OCI-M2 (cell line): ENCODE measurements around the gene HSPA2.
"Not testable (repeated sequence)": the region's sequence is repeated elsewhere in the genome, so short reads cannot be mapped to it uniquely, and the experiment has no call there.

Source experiments
- DNase-seq: peaks from one replicate; lab custom pipeline; 2025; ENCODE audit not compliant: unreplicated experiment; lab: John Stamatoyannopoulos, UW

HSPA2 gene

DNA sequence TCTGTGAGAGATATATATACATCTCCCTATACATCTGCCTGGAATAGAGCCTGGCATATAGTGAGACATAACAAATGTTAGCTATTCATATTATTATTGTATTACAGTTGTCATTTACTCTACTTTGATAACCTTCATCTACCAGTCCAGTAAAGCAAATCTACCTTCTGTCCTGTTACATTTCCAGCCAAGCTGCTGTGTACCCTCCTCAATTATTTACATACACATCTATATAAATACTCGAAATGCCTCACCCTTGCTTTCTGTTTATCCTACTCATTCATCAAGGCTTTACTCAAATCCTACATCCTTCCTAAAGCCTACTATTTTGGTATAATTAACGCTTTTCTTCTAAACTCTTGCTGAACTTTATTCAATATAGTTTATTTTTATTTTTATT lies 27.3 kb upstream of the HSPA2 start:
- DNase-seq = no peak

DNA sequence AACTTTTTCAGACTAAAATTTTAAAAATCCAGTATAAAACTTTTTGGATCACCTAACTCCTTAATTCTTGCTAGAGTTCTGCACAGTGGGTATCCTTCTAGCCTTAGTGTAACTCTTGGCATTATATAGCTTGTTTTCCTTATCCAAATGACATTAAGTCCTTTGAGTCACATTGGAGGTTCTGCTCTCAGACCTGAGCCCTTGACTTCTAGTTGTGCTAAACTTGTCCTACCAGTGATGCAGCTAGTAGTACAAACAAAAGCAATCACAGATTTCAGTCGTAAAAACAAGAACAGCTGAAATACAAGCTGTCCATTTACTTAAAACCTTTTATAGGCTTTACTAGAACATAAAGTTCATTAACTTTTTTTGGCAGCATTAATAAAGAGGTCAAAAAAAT lies 25.5 kb upstream of the HSPA2 start:
- DNase-seq = no peak

DNA sequence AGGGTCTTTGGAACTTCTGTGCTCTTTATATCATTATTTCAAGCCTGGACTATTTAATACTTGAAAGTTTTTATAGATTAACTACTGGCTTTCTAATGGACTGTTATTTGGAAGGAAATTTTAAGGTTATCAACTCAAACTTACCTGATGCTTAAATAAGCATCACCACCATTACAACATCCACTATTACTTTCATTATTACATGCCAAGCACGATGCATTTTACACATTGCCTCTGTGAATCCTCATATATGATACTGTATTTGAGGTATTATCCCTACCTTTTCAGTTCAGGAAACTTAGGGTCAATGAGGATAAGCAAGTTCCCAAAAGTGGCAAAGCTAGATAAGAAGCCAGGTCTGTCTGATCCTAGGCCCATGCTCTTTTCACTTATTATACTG lies 23.6 kb upstream of the HSPA2 start:
- no peak for DNase-seq

DNA sequence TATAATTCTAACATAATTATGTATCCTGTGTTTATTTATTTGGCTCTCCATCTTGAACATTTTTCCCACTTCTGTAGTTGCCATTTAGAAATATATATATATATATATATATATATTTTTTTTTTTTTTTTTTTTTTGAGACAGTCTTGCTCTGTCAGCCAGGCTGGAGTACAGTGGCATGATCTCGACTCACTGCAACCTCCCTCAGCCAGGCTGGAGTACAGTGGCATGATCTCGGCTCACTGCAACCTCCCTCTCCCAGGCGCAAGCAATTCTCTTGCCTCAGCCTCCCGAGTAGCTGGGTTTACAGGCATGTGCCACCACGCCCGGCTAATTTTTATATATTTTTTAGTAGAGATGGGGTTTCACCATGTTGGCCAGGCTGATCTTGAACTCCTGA lies 22.9 kb upstream of the HSPA2 start:
- DNase-seq = not testable (repeated sequence)

DNA sequence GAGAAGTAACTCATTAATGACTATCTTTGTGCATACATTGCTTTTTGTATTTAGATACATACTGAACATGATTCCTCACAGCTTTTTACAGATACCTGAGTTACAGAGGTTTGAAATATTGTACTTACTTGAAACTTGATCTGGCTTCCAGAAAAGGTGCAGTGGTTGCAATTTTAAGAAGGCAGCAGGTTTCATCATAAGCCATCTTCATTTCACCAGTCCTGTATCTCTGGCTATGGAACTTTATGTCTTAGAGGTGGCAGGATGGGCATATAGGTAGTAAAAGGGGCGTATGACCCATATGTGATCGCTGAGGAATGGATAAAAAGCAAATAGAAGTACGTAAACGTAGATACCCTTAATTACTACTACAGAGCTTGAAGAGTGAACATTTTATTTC lies 22.3 kb upstream of the HSPA2 start:
- DNase-seq = no peak

DNA sequence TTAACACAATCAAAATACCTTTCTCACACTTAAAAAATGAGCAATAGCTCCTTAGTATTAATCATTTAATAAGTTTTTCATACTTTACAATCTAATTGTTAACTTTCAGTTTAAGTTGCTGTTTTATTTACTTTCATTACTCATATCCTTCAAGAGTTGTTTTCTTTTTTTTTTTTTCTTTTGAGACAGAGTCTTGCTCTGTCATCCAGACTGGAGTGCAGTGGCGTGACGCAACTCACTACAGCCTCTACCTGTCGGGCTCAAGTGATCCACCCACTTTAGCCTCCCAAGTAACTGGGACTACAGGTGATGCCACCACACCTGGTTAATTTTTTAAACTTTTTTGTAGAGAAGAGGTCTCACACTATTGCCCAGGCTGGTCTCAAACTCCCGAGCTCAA lies 19.8 kb upstream of the HSPA2 start:
- DNase-seq = no peak

DNA sequence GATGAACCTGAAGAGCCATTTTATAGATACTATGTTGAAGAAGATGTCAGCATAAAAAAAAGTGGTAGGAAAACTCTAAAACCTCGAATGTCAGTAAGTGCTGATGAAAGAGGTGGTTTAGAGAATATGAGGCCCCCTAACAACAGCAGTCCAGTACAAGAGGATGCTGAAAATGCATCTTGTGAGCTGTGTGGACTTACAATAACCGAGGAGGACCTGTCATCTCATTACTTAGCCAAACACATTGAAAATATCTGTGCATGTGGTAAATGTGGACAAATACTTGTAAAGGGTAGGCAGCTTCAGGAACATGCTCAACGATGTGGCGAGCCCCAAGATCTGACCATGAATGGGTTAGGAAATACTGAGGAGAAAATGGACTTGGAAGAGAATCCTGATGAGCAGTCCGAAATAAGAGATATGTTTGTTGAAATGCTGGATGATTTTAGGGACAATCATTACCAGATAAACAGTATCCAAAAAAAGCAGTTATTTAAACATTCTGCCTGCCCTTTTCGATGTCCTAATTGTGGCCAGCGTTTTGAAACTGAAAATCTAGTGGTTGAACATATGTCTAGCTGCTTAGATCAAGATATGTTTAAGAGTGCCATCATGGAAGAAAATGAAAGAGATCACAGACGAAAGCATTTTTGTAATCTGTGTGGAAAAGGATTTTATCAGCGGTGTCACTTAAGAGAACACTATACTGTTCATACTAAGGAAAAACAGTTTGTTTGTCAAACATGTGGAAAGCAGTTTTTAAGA lies 17.8 kb upstream of the HSPA2 start:
- no peak for DNase-seq

DNA sequence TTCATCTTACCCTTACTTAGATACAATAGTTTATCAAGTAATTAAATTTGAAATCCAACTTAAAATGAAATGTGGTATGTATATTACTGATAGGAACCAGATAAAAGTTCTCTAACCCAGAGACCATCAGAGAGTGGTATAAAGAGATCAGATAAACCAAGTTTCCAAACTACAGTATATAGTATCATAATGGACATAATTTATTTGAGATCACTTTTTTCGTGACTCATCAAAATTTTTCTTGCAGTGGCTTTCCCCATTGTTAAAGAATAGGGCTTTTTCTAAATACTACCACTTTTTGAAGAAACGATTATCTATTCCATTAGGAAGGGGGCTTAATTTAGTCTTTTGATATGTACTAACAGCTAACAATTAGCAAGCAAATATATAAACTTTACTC lies 15.2 kb upstream of the HSPA2 start:
- no peak for DNase-seq

DNA sequence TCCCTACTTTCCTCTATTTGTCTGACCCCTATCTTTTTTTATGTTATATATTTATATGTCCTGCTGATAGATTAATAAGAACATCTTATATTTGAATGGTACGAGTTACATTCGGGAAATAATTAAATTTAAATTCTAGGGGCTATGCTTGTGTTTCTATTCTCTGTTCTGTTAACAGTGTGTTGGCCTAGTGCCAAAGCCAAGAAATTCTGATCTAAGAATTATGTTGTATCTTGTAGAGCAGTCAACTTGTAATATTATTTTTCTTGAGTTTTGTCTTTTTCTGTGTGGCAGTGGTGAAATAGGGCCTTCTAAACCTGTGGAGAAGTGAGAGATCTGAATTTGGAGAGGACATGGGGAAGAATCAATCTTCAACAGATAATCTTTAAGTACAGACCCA lies 9.0 kb upstream of the HSPA2 start:
- no peak for DNase-seq

DNA sequence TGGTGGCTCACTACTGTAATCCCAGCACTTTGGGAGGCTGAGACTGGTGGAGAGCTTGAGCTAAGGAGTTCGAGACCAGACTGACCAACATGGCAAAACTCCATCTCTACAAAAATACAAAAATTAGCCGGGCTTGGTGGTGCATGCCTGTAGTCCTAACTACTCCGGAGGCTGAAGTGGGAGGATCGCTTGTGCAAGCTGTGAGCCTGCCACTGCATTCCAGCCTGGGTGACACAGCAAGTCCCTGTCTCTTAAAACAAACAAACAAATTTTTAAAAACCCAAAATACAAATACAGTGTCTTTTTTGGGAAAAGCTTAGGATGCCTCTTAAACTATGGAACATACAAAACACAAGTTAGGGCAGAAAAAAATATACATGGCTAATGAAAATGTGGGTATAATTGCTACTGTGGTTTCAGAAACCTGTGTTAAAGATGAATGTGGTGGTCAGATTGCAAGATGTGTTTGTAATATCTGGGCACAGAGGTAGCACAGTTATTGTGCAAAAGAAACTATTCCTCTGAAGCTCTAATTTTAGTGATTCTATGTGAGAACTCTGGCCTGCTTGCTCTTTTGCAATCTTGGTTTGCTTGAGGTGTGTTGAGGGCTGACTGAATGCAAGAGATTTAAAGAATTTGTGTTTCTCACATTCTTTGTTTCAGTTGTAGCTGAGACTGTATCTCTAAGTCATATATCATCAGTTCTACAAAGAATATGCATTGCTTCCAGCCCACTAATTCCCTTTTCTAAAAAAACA lies 3.9 kb upstream of the HSPA2 start:
- DNase-seq = no peak

DNA sequence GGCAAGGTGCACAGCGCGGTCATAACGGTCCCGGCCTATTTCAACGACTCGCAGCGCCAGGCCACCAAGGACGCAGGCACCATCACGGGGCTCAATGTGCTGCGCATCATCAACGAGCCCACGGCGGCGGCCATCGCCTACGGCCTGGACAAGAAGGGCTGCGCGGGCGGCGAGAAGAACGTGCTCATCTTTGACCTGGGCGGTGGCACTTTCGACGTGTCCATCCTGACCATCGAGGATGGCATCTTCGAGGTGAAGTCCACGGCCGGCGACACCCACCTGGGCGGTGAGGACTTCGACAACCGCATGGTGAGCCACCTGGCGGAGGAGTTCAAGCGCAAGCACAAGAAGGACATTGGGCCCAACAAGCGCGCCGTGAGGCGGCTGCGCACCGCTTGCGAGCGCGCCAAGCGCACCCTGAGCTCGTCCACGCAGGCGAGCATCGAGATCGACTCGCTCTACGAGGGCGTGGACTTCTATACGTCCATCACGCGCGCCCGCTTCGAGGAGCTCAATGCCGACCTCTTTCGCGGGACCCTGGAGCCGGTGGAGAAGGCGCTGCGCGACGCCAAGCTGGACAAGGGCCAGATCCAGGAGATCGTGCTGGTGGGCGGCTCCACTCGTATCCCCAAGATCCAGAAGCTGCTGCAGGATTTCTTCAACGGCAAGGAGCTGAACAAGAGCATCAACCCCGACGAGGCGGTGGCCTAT lies 875 bp downstream of the HSPA2 start:
- DNase-seq = no peak

DNA sequence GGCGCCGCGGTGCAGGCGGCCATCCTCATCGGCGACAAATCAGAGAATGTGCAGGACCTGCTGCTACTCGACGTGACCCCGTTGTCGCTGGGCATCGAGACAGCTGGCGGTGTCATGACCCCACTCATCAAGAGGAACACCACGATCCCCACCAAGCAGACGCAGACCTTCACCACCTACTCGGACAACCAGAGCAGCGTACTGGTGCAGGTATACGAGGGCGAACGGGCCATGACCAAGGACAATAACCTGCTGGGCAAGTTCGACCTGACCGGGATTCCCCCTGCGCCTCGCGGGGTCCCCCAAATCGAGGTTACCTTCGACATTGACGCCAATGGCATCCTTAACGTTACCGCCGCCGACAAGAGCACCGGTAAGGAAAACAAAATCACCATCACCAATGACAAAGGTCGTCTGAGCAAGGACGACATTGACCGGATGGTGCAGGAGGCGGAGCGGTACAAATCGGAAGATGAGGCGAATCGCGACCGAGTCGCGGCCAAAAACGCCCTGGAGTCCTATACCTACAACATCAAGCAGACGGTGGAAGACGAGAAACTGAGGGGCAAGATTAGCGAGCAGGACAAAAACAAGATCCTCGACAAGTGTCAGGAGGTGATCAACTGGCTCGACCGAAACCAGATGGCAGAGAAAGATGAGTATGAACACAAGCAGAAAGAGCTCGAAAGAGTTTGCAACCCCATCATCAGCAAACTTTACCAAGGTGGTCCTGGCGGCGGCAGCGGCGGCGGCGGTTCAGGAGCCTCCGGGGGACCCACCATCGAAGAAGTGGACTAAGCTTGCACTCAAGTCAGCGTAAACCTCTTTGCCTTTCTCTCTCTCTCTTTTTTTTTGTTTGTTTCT lies 1.7 kb downstream of the HSPA2 start:
- DNase-seq = no peak

DNA sequence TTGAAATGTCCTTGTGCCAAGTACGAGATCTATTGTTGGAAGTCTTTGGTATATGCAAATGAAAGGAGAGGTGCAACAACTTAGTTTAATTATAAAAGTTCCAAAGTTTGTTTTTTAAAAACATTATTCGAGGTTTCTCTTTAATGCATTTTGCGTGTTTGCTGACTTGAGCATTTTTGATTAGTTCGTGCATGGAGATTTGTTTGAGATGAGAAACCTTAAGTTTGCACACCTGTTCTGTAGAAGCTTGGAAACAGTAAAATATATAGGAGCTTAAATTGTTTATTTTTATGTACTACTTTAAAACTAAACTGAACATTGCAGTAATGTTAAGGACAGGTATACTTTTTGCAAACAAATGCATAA lies 2.3 kb downstream of the HSPA2 start:
- no peak for DNase-seq

DNA sequence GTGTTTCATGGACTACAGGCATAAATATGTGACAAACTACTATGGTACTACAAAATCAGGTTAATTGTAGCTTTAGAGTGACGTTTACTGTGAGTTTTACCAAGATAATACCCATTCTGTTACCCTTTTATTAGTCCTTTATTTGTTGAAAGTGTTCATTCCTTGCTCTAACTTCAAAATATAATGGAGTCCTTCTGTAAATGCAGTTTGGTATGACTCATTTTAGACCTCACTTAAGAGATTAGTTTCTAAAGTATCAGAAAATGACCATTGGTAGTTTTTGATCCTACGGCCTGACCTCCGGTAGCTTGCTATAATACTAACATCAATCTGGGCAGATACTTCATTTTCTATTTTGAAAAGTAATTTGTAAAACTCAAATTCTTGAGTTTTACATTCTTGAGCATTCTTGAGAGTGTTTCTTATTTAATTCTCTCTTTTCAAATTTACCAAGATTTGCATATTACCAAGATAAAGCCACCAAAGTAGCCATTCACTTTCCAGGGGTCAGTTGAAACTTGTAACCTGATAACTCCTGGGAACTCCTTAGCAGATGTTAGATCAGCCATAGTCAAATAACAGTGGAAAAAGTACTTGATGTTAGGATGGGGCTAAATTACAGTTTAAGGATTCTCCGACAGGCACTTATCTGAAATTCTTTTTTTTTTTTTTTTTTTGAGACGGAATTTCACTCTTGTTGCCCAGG lies 4.2 kb downstream of the HSPA2 start:
- DNase-seq = no peak

DNA sequence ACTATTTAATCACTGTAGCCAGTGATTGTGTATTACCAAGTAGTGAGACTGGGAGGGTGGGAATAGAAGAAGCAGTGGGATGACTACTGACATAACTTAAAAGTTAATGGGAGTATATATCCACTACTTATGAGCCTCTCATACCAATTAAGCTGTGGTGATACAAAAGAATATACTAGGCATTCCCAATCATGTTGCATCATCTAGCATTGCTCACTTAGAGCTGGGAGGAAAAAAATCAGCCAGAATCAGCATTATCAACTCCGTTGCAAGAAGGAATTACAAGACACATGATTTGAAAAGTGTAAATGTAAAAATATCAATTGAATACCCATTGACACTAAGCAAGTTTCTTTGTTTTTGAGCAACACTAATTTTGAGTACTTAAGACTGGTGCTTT lies 8.5 kb downstream of the HSPA2 start:
- no peak for DNase-seq

DNA sequence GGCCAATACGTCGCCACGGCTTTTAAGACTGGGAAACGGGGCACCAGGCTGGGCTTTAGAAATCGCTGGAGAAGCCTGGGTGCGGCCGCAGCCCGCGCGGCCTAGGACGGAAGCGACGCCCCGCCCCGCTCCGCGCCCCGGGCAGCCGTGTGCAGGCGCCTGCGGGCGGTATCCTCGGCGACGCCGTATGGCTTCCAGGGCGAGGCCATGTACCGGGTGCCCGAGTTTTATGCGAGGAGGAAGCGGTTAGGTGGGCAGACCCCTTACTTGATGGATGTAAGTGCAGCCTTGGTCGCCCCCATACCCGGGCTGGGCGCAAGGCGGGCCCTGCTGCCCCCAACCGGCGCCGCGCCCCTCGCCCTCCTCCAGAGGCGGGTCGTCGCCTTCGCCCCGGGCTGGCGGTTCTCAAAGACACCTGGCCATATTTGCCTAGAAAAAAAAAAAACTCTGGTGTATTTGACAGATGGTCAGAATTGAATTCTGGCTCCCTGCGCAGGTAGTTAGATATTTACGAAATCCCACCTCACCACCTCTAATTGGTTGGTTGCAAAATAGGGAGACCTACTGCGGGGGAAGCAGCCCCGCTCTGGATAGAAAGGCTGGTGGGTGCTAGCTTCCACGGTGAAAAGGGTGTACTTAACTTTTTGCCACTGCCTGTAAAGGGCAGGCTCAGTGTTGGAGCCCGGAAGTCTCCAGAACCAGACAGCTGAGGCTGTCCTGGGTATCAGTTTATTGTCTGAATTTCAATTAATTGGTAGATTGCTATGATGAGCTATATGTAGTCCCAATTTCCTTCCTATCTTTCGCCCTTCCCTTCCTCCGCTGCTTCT lies 9.5 kb downstream of the HSPA2 start, which contains the start of gene PPP1R36:
PPP1R36 (plus strand) TSS at position 171 of the 830 bp plus-strand sequence; CDS start at position 208, 37 bp downstream.
- DNase-seq = no peak

DNA sequence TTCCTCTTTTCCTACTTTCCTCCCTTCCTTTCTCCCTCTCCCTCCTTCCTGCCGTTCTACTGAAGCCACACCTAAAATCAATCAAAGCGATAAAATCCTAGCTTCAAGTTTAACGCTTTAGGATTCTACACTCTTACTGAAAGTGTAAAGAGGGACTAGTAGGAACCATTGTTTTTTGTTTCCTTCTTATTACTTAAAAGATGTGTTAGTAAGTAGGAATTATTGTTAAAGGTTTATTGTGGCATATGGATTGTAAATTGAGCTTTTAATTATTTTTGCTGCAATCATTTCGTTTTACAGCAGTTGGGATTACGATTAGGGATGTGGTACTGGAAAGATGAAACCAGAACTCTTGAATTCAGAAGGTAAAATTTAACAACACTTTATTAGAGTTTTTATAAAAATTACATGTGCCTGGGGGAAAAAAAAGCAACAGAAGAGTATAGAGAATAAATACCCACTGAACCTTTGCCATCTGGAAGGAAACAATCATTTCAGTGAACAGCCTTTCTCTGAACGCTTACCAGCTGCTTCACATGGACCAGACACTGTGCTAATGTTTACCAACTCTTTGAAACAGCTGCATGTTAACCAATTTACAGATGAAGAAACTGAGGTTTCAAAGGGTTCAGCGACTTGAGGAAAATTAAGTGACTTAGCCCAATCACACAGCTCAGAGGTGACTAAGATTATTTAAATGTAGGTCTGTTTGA lies 10.2 kb downstream of the HSPA2 start:
- no peak for DNase-seq

DNA sequence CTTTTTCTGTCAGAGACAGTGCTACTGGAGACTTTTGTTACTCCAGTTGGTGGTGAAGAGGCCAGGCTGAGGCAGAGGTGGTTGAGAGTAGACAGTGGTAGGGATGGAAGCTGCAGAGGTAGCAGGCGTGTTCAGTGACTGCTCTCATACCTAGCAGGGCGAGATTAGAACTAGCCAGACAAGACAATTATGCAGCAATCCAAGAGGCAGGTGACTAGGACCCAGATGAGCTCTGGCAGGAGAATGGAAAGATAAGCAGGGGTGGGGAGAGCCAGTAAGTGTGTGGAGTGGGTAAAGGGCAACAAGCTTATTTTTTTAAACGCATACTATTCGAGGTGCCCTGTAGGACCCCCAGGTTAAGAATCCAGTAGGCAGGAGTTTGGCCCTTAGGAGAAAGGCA lies 14.0 kb downstream of the HSPA2 start:
- DNase-seq = no peak

DNA sequence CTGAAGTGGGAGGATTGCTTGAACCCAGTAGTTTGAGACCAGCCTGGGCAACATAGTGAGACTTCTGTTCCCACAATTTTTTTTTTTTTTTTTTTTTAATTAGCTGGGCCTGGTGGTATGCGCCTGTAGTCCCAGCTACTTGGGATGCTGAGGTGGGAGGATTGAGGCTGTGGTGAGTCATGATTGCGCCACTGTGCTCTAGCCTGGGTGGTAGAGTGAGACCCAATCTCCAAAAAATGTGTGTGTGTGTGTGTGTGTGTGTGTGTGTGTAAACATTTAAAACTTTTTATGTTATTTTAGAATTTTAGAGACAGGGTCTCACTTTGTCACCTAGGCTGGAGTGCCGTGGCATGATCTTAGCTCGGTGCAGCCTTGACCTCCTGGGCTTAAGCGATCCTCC lies 16.0 kb downstream of the HSPA2 start:
- no peak for DNase-seq
